Activated naive CD4-positive, alpha-beta T cell treated with anti-CD3 and anti-CD28 coated beads, Interleukin-2, amount 50 U/mL, for 72 hours (primary cell): ENCODE data around the gene PEF1. TPM values are rescaled to one million over a fixed set of nuclear protein-coding genes. Genes with fewer than 3 reads are reported as not detected.
A peak's percentile ranks its signal among the peaks of the same experiment; 100 is the strongest.

ENCODE experiments used
- ATAC-seq, 2 donors: fragments of 150-1000 bp; cut with Tn5 transposase; 2 replicates each; pipeline ENCODE4 v1.10.0; 2021; ENCODE audit warnings: mild to moderate bottlenecking in 2 of 2, moderate library complexity in 2 of 2
- DNase-seq, 2 donors: peaks; one replicate each; pipeline ENCODE4 v3.0.0; 2021 to 2022; ENCODE audit warnings: low spot score in 2 of 2
- H3K27ac Mint-ChIP-seq, 2 donors: one replicate each; pipeline ENCODE4 v1.8.0; 2022; ENCODE audit warnings: mild to moderate bottlenecking in 2 of 2, mixed read lengths in 2 of 2
- H3K36me3 Mint-ChIP-seq, 2 donors: one replicate each; pipeline ENCODE4 v1.8.0; 2022; ENCODE audit warnings: mixed read lengths in 2 of 2
- H3K9me3 Mint-ChIP-seq, 2 donors: one replicate each; pipeline ENCODE4 v1.8.0; 2022; ENCODE audit warnings: mixed read lengths in 2 of 2
- total RNA-seq, 2 donors: library from RNA; stranded (reverse); gene quantifications; one replicate each; pipeline ENCODE4 v1.2.3, GENCODE V29; 2022

Gene PEF1
- total RNA-seq, 2 donors from 2014 or later = 55.4 to 55.8 TPM

DNA sequence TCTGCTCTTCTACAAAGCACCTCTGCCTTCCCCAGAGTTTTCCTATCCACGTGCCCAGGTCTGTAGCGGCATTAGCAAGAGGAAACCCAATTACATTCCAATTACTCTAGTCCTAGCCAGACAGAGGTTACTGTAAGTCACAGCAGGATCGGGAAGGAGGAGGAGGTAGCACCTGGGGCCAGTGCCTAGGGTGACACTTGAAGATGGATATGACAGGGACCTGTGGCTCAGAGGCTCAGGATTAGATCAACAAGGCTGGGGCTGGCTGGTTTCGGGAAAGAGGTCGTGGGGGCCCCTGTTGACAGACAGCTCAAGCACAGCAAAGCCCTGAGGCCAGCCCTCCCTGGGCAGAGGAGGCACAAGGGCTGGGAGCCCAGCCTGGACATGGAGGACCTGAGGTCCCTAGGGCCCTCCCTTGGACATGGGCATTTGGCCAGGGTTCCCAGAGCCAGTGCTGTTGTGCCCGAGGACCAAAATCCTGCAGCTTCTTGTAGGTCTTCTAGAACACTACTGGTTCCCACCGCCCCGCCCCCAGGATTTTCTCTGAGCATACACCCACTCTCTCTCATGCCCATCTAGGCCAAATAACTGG, 30.2 kb downstream of the PEF1 start:
- no peak for DNase-seq
- Mint-ChIP-seq H3K36me3 (no peaks in the 10 kb centered on the region), H3K27ac (peak overlapping the region in 1 of 2 donors; percentile 51), H3K9me3 (no peaks in the 10 kb centered on the region)
- no peak for ATAC-seq

DNA sequence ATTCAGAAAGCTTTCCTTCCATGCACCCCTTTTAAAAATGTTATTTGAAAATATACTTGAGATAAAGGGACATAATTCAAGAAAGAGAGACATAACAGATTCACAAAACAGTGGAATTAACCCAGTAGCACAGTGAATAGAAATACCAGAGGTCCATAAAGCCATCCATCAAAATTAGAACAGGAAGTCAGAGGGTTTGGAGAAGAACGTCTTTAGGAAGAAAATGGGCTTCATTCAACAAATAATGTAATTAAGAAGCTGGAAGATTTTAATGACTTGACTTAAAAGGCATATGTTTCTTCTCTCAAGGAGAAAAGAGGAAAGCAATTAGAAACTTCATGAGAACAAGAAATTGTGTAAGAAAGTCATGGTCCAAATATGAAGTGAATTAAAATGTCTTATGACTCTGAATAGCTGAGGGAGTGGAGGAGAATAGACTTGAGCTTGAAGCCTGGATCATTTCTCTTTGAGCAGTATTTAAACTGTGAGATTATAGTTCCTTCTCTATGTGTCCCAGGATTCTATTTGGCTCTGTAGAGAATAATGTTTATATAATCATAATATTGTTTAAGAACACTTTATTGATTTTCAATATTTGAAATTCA, 35.1 kb downstream of the PEF1 start:
- DNase-seq (no peak), ATAC-seq (no peak)
- H3K27ac Mint-ChIP-seq = no peak overlapping the region
- no peaks in the 10 kb centered on the region for H3K9me3 Mint-ChIP-seq
- H3K36me3 Mint-ChIP-seq = no peaks in the 10 kb centered on the region

DNA sequence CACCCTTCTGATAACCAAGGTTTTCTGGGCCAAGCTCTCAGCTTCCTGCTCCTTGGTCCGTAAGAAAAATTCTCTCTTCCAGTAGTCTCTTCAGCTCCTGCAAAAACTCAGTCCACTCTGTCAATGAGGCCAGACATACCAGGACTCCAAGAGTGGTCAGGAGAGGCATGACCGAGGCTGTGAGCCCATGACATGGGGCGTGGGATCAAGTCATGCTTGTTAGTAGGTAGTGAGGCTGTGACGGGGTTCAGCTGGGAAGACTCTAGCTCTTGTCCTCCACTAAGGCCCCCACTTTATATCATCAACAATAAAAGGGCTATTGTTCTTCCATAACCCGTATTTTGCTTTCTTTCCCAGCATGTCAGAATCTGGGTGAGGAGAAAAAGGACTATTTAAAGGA, 37.3 kb downstream of the PEF1 start:
- Mint-ChIP-seq H3K27ac (no peak overlapping the region), H3K9me3 (no peaks in the 10 kb centered on the region), H3K36me3 (no peaks in the 10 kb centered on the region)
- ATAC-seq = no peak
- no peak for DNase-seq

DNA sequence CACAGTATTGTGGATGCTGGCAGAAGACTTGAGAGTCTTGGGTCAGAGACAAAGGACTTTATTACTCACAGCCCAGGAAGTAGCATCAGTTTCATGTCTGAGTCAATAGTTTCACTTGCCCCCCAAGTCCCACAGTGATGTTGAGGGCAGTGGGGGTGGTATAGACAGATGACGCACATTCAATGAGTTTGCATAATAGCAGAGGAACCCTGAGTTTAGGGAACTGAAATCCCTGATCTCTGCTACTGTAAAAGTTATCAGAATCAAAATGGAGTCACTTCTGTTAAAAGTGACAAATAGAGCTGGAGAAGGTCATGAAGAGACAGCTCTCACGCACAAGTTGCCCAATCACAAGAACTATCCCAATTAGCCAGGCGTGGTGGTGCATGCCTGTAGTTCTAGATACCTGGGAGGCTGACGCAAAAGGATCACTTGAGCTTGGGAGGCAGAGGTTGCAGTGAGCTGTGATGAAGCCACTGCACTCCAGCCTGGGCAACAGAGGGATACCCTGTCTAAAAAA, 38.7 kb downstream of the PEF1 start:
- peak overlapping the region in 1 of 2 donors; percentile 30 for H3K27ac Mint-ChIP-seq
- ATAC-seq (peak; percentile 99), DNase-seq (peak; percentile 21 to 52)
- H3K36me3 Mint-ChIP-seq = no peaks in the 10 kb centered on the region
- no peaks in the 10 kb centered on the region for H3K9me3 Mint-ChIP-seq

DNA sequence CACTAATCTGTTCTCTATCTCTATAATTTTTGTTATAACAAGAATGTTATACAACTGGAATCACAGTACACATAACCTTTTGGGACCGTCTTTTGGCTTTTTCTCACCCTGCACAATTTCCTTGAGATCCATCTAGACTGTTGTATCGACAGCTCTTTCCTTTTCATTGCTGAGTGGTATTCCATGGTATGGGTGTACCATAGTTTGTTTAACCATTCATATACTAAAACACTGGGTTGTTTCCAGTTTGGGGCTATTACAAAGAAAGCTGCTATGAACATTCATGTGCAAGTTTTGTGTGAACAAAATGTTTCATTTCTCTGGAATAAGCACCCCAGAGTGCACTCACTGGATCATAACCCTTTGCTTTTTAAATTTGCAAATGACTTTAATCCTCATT, 42.6 kb downstream of the PEF1 start:
- H3K9me3 Mint-ChIP-seq = no peaks in the 10 kb centered on the region
- DNase-seq (no peak), ATAC-seq (no peak)
- H3K36me3 Mint-ChIP-seq = no peaks in the 10 kb centered on the region
- no peak overlapping the region for H3K27ac Mint-ChIP-seq

DNA sequence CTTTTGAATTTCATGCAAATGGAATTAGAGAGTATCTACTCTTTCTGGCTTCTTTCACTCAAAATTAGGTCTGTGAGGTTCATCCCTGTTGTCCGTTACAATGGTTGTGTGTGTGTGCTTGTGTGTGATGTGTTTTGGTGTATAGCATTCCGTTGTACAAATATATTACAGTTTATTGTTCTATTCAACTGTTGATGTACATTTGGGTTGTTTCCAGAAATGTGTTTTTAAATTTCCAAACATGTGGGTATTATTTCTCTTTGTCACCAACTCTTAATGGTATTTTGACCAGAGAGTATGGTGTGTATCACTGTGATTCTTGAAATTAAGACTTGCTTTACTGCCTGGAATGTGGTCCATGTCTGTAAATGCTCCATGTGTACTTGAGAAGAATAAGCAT, 44.0 kb downstream of the PEF1 start:
- ATAC-seq = no peak
- no peaks in the 10 kb centered on the region for H3K9me3 Mint-ChIP-seq
- no peak for DNase-seq
- H3K27ac Mint-ChIP-seq = no peak overlapping the region
- H3K36me3 Mint-ChIP-seq = no peaks in the 10 kb centered on the region

DNA sequence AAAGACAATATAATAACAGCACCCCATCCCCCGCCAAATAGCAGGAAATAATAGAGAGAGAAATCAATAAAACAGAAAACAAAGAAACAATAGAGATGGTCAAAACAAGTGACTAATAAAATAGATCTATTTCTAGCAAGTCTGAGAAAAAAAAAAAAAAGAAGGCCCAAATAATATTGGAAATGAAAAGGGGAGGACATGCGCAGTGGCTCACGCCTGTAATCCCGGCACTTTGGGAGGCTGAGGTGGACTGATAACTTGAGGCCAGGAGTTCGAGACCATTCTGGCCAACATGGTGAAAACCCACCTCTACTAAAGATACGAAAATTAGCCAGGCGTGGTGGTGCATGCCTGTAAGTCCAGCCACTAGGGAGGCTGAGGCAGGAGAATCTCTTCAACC, 45.7 kb downstream of the PEF1 start:
- Mint-ChIP-seq H3K36me3 (no peaks in the 10 kb centered on the region), H3K27ac (no peak overlapping the region), H3K9me3 (no peaks in the 10 kb centered on the region)
- DNase-seq (no peak), ATAC-seq (no peak)

DNA sequence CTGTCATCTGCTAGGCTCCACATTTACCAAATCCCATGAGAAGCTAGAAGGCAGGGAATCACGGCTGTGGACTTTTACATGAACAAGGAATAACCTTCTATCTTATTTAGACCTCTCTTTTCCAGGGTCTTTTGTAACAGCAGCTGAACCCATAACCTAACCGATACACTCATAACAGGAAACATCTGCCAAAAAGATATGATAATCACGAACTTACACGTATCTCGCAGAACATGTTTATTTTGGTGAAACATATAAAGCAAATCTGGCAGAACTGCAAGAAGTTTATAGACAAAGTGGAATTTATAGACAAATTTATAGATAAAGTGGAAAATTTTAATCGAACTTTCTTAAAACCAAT, 48.0 kb downstream of the PEF1 start:
- ATAC-seq (no peak), DNase-seq (no peak)
- Mint-ChIP-seq H3K36me3 (no peaks in the 10 kb centered on the region), H3K27ac (no peak overlapping the region), H3K9me3 (no peaks in the 10 kb centered on the region)

DNA sequence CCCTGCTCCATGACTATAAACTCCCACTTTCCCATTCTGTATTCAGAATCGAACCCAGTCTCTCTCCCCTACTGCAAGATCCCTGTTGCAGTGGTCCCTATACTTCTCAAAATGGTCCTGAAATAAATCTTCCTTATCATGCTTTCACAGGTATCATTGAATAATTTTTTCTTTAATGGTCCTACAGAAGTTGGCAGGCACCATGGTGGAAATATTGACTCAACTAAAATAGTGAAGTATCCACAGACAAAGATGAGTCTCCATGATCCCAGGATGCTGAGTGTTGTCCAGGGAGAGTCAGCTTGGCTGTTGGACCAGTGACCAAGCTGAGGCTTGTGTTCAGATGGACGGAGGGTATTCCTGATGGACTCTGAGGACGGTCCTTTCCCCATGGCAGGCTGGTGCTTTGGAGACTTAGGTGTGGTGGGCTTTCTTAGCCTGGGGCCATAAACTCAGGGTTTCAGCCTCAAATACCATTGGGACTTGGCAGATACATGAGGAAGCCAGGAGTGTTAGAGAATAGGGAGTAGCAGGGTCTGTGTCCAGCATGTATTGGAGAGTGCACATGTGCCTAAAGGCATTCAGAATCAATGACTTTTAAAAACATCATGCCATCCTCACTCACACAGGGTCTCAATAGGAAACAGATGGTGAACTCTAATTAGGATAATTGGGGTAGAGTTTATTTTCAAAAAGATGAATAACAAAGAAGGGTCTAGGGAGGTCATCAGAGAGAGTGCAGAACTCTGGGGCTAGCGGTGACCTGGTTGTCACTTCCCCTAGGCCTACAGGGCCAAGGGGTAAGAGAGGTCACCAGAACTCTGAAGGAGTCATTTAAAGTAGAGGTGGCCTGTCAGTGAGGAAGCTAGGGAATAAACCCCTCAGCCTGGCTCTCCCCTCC, 48.6 kb downstream of the PEF1 start:
- DNase-seq = no peak
- H3K27ac Mint-ChIP-seq = no peak overlapping the region
- no peaks in the 10 kb centered on the region for H3K9me3 Mint-ChIP-seq
- H3K36me3 Mint-ChIP-seq = no peaks in the 10 kb centered on the region
- no peak for ATAC-seq

DNA sequence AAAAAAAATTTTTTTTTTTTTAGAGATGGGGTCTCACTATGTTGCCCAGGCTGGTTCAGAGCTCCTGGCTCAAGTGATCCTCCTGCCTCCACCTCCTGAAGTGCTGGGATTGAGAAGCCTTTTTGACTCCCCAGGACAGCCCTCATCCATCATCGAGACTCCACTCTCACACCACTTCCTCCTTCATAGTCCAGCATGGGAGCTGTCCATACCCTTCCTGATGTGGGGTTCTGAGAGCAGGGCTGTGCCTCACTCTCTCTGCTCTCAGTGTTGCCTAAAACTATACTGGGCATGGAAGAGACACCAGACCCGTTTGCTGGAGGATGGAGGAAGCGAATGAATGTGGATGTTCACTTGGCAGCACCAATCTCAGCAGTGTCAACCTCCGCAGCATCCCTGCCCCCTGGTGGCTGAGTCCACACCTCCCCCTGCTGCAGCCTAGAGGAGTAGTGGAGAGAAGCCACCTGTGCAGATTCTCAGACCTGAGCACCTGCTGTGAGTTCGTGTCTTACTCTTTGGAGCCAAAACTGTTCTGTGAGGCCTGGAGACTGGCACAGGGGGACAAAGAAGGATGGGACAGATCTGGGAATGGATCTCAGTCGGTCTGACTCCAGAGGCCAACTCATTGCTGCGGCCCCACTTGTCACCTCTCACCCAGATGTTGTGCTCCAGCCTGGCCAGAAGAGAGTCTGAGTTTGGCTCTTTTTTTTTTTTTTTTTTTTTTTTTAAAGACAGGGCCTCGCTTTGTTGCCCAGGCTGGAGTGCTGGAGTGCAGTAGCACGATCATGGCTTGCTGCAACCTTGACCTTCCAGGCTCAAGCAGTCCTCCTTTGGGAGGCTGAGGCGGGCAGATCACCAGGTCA, 50.7 kb downstream of the PEF1 start:
- Mint-ChIP-seq H3K27ac (no peak overlapping the region), H3K36me3 (no peaks in the 10 kb centered on the region), H3K9me3 (no peaks in the 10 kb centered on the region)
- DNase-seq = peak; percentile 55 to 65
- peak; percentile 81 to 94 for ATAC-seq

DNA sequence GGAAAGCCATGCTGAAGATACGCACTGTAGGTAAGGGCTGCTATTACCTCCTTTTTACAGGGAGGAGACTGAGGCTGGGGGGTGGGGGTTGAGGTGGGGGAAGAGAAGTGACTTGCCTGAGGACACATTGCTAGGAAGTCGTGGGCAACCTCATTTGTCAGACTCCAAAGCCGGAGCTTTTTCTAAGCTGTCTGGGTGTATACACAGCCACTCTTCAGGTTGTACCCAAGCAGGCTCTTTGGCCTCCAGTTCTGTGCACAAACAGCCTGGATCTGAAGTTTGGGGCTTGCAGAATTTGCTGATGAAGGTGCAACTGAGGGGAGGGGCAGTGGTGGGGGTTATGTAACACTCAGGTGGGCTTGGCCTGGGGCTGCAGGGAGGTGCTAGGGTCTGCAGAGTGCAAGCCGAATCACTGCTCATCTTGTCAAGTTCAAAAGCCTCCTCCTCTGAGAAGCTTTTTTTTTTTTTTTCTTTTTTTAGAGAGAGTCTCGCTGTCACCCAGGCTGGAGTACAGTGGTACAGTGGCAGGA, 51.5 kb downstream of the PEF1 start:
- no peak overlapping the region for H3K27ac Mint-ChIP-seq
- no peaks in the 10 kb centered on the region for H3K9me3 Mint-ChIP-seq
- no peaks in the 10 kb centered on the region for H3K36me3 Mint-ChIP-seq
- no peak for DNase-seq
- no peak for ATAC-seq

DNA sequence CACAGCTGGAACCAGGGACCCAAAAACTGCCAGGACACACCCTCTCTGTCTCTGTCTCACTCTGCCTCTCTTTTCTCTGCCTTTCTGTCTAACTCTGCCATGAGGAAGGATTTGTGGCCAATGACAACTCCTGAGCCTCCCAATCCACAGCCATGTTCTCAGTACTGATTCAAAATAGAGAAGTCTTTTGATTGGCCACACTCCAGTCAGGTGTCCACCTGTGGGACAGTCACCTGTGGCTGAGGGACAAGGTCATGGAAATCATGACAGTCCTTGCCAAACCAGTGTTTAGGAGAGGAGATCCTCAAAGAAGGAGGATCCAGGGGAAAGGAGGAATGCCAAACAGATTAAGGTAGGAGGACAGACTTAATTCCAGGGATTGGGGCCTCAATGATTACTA, 52.5 kb downstream of the PEF1 start:
- DNase-seq (no peak), ATAC-seq (no peak)
- H3K9me3 Mint-ChIP-seq = no peaks in the 10 kb centered on the region
- no peaks in the 10 kb centered on the region for H3K36me3 Mint-ChIP-seq
- no peak overlapping the region for H3K27ac Mint-ChIP-seq

DNA sequence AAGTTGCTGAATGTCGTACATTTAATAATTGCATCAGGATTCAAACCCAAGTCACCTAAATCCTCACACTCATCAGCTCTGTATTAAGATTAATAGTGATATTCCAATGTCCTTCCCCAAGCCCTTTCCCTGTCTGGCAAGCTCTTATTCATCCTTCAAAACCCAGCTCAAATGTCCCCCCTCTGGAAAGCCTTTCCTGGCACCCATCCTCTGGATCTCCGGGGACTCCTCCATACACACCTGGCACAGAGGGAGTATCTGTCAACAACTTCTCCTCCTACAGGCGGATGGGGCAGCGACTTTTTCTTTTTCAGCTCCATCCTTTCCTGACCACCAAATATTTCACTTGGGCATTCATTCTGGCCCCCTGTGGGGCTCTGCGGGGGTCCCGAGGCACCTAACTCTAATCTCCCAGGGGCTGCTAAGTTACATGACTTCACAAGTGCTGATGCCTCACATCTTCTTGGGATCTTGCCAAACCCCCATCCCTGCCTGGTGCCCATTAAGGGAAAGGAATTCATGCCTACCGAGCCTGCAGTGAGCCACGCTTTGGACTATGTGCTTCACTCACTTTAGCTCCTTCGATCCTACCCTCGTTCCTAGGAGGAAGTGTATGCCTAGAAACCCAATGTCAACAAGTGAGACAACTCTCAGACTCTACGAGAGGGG, 53.1 kb downstream of the PEF1 start:
- H3K27ac Mint-ChIP-seq = no peak overlapping the region
- DNase-seq = peak in 1 of 2 donors; percentile 39
- no peaks in the 10 kb centered on the region for H3K36me3 Mint-ChIP-seq
- no peak for ATAC-seq
- no peaks in the 10 kb centered on the region for H3K9me3 Mint-ChIP-seq

DNA sequence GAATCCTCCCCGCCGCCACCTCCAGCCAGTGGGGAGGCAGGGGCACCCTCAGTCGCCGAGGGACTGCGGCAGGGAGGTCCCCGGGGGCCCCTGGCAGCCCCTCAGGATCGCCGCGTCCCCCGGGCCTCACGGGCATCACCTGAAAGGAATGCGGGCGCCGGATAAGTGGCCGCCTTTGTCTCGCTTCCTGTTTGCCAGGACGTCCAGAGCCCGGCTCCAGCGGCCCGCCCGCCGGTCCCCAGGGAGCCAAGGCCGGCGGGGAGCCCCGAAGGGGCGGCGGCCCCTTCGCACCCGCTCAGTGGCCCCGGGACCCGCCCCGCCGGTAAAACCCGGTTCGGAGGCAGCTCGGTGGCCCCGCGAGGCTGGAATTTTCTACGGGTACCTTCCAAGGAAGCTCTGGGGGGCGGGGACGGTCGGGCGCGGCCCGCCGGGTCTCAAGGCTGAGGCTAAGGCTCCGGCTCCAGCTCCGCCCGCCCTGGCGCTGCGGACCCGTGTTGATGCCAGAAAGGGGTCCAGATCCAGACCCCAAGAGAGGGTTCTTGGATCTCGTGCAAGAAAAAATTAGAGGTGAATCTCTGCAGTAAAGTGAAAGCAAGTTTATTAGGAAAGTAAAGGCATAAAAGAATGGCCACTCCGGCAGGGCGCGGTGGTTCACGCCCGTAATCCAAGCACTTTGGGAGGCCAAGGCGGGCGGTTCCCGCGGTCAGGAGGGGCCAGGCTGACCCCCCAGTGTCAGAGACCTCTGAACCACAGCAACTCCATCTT, 55.7 kb downstream of the PEF1 start:
- Mint-ChIP-seq H3K27ac (no peak overlapping the region), H3K36me3 (no peaks in the 10 kb centered on the region)
- no peak for DNase-seq

DNA sequence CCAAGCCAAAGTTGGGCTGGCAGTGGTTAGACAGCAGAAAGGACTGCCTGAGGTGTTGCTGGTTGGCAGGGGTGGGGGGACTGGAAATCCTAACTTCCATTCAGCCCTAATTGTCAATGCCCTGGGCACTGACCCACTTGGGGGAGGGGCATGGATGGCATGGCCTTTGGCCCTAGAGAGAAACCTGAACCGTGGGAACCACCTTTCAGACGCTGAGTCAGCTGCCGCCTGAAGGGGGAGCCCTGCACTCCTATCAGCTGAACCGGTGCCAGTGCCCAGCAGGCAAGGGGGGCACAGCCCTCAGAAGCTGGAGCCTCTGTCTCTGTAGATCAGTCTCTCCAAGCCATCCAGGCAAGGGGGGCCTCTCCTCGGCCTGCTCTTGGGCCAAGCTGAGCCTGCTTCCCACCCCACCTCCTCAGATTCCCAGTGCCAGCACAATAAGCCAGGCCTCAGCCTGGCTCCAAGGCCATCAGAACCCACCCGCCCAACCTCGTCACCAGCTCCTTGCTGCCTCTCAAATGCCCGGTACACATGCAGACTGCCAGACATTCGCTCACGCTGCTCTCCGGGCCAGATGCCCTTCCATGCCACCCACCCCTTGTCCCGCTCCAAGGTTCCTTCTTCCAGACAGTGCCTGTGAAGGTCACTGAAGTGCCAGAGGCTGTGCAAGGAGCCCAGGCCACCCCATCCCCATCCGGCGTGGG, 56.8 kb downstream of the PEF1 start:
- no peaks in the 10 kb centered on the region for H3K9me3 Mint-ChIP-seq
- H3K27ac Mint-ChIP-seq = no peak overlapping the region
- peak in 1 of 2 donors; percentile 60 for DNase-seq
- no peaks in the 10 kb centered on the region for H3K36me3 Mint-ChIP-seq
- peak; percentile 54 to 80 for ATAC-seq

More for the DNA sequence above, 55.7 kb downstream of the PEF1 start:
- no peak for ATAC-seq
- H3K9me3 Mint-ChIP-seq = no peaks in the 10 kb centered on the region
